PFSK-1 (cell line): ENCODE measurements around the gene ISG20.

Source experiments
- REST ChIP-seq, 2 experiments: IDR thresholded peaks; 2 replicates each; pipeline versions ENCODE4 v1.6.1 to v1.8.0; 2011 to 2012; ENCODE audit warnings: low read depth in 2 of 2, low read length in 2 of 2, control low read depth in 1 of 2, inconsistent platforms in 1 of 2, mild to moderate bottlenecking in 1 of 2, moderate library complexity in 1 of 2; ENCODE audit not compliant: insufficient read depth in 1 of 2
- SIN3A ChIP-seq: IDR thresholded peaks from 2 replicates; pipeline ENCODE4 v1.6.1; 2012; ENCODE audit warnings: mild to moderate bottlenecking, low read length, moderate library complexity, borderline replicate concordance; ENCODE audit not compliant: insufficient read depth

- TF ChIP-seq REST (IDR thresholded peaks at IDR 0.05; ENCODE audit: insufficient read depth in 1 of 2, low read depth in 2 of 2, low read length in 2 of 2) (no peak), SIN3A (no peak)
Measured at GRCh38 chr15:88656760-88657221, 18.0 kb downstream of the ISG20 start.
